Mucosa of descending colon (tissue), 3 donors: ENCODE measurements around the gene SMIM3. TPM values are rescaled to one million over a fixed set of nuclear protein-coding genes. Genes with fewer than 3 reads are reported as not detected.
"Not testable (repeated sequence)": the region's sequence is repeated elsewhere in the genome, so short reads cannot be mapped to it uniquely, and the experiment has no call there.

Experiments used
- ATAC-seq: fragments of 200-7000 bp; cut with Tn5 transposase; one replicate; pipeline ENCODE4 v1.9.1; 2020; ENCODE audit warnings: mild to moderate bottlenecking, moderate library complexity
- DNase-seq, 3 donors: peaks; one replicate each; pipeline ENCODE4 v3.0.0-alpha.2; 2020
- H3K36me3 ChIP-seq: fragments of 200-600 bp; one replicate; pipeline ENCODE4 v1.8.0; 2021; ENCODE audit warnings: low read depth, mild to moderate bottlenecking
- H3K4me1 ChIP-seq: fragments of 200-600 bp; one replicate; pipeline ENCODE4 v1.8.0; 2021; ENCODE audit warnings: low read depth, mild to moderate bottlenecking
- H3K4me3 ChIP-seq: fragments of 200-600 bp; one replicate; pipeline ENCODE4 v1.8.0; 2021; ENCODE audit warnings: mild to moderate bottlenecking
- H3K9me3 ChIP-seq: fragments of 200-600 bp; one replicate; pipeline ENCODE4 v1.8.0; 2021; ENCODE audit warnings: mild to moderate bottlenecking
- CTCF ChIP-seq: fragments of 200-600 bp; IDR thresholded peaks from one replicate; pipeline ENCODE4 v1.8.0; 2022; ENCODE audit warnings: antibody characterized with exemption, mild to moderate bottlenecking
- intact Hi-C, 2 donors: fragments of 100-400 bp; cut with DNase I in 1 of 2; cut with micrococcal nuclease in 1 of 2; formaldehyde crosslinking; loops; one replicate each; pipeline versions ENCODE4 v1.11.0 to v1.11.1; 2022; cut with DNase I, micrococcal nuclease
- total RNA-seq, 3 donors: library from RNA; stranded (reverse); fragmentation: NEBNext Ultra II Directional in 2 of 3; extraction: Animal tissue kit (Norgen Biotek cat#: 25700) in 2 of 3; gene quantifications; one replicate each; pipeline versions ENCODE4 v1.2.1 to v1.2.4, GENCODE V29; 2021 to 2023
- donor health status: DM: no; HTN: no; CAD: no; lungs with moderate emphysema.
- donor health status: DM: no; HTN: no; CAD: no.
- donor health status: DM: no; HTN: yes; CAD: no.

Gene SMIM3
- total RNA-seq, 3 donors from 2014 or later = 9.3 to 21.6 (median 19.2) TPM

GRCh38 chr5:150740992-150741391 is 37.6 kb upstream of the SMIM3 start:
- no peak for DNase-seq
- intact Hi-C loops = no loop called here
- no peaks in the 10 kb centered on the region for H3K9me3 ChIP-seq
- no peak for ATAC-seq
- H3K4me1 ChIP-seq = no peaks in the 10 kb centered on the region
- no peaks in the 10 kb centered on the region for H3K36me3 ChIP-seq
- no peak for TF ChIP-seq CTCF
- no peak overlapping the region for H3K4me3 ChIP-seq

GRCh38 chr5:150742455-150743141 is 36.0 kb upstream of the SMIM3 start:
- DNase-seq, H3K36me3 ChIP-seq, H3K4me1 ChIP-seq, H3K9me3 ChIP-seq, ATAC-seq, H3K4me3 ChIP-seq, intact Hi-C loops: not testable (repeated sequence)

DNA sequence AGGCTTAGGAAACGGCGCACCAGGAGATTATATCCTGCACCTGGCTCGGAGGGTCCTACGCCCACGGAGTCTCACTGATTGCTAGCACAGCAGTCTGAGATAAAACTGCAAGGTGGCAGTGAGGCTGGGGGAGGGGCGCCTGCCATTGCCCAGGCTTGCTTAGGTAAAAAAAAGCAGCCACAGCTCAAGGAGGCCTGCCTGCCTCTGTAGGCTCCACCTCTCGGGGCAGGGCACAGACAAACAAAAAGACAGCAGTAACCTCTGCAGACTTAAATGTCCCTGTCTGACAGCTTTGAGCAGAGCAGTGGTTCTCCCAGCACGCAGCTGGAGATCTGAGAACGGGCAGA is 35.4 kb upstream of the SMIM3 start:
- ATAC-seq, H3K36me3 ChIP-seq, DNase-seq, H3K9me3 ChIP-seq, H3K4me1 ChIP-seq, H3K4me3 ChIP-seq, intact Hi-C loops: not testable (repeated sequence)

DNA sequence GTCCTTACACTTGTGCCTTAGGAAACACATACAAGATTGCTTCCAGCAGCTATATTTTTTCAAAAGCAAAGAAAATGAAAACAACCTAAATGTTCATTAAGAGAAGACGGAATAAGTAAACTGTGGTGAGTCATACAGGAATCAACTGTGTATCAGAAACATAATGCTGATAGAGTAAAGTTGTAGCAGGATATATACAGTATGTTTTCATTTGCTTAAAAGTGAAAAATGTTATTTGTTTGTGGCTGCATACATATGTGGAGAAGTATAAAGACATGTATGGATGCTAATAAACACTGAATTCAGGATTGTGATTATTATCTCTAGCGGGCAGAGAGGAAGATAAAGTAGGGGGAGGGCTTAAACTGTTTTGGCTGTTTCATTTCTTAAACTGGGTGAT is 28.1 kb upstream of the SMIM3 start:
- no peaks in the 10 kb centered on the region for H3K9me3 ChIP-seq
- no peak overlapping the region for H3K4me3 ChIP-seq
- H3K4me1 ChIP-seq = no peaks in the 10 kb centered on the region
- ATAC-seq = no peak
- peaks cover 5% of the 10 kb centered on the region for H3K36me3 ChIP-seq
- DNase-seq = no peak
- TF ChIP-seq CTCF = no peak
- intact Hi-C loops = no loop called here

- no peak for ATAC-seq
- intact Hi-C loops = no loop called here
- Histone ChIP-seq H3K36me3 (peaks cover 5% of the 10 kb centered on the region), H3K9me3 (no peaks in the 10 kb centered on the region), H3K4me3 (no peak overlapping the region), H3K4me1 (no peaks in the 10 kb centered on the region)
- no peak for DNase-seq
- no peak for TF ChIP-seq CTCF
These were observed 27.3 kb upstream of the SMIM3 start for GRCh38 chr5:150751096-150751891.

DNA sequence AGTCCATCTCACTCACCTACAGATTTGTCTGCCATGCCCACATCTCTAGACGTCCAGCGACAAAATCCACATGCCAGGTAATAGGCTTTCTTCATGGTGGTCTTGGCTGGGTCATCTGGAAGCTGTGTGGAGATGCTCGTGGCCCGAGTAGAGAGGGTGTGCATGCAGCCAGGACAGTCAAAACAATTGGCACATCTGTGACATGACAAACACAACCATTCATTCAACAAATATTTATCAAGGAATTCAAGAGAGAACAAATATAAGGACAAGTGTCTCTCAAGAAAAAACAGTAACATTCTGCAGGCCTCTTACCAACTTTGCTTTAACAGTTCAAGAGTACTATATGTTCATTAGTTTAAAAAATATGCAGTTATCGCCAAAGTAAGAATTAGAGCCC is 25.1 kb upstream of the SMIM3 start:
- H3K4me1 ChIP-seq = peaks cover 9% of the 10 kb centered on the region
- TF ChIP-seq CTCF = no peak

More for the DNA sequence above, 25.1 kb upstream of the SMIM3 start:
- Histone ChIP-seq H3K9me3 (no peaks in the 10 kb centered on the region), H3K36me3 (peaks cover 5% of the 10 kb centered on the region), H3K4me3 (no peak overlapping the region)
- intact Hi-C loops = no loop called here
- DNase-seq = no peak
- no peak for ATAC-seq
